Duodenal mucosa (tissue), 2 donors: ENCODE measurements around the gene PRUNE2.

Experiments
- H3K27ac ChIP-seq: one replicate; pipeline ENCODE4 v1.7.0; 2013; ENCODE audit warnings: low read depth, low read length
- H3K27me3 ChIP-seq, 2 donors: one replicate each; pipeline ENCODE4 v1.7.0; 2013; ENCODE audit warnings: low read length in 2 of 2, control low read depth in 1 of 2; ENCODE audit not compliant: insufficient read depth in 2 of 2, control insufficient read depth in 1 of 2
- H3K36me3 ChIP-seq, 2 donors: one replicate each; pipeline ENCODE4 v1.7.0; 2013; ENCODE audit warnings: low read length in 2 of 2, control low read depth in 1 of 2; ENCODE audit not compliant: insufficient read depth in 2 of 2, control insufficient read depth in 1 of 2
- H3K4me1 ChIP-seq, 2 donors: one replicate each; pipeline ENCODE4 v1.7.0; 2013; ENCODE audit warnings: low read length in 2 of 2, control low read depth in 1 of 2; ENCODE audit not compliant: insufficient read depth in 2 of 2, control insufficient read depth in 1 of 2
- H3K4me3 ChIP-seq, 2 donors: one replicate each; pipeline ENCODE4 v1.7.0; 2013; ENCODE audit warnings: low read length in 2 of 2, low read depth in 1 of 2
- H3K9ac ChIP-seq, 2 donors: one replicate each; pipeline ENCODE4 v1.7.0; 2013; ENCODE audit warnings: low read length in 2 of 2, low read depth in 1 of 2
- H3K9me3 ChIP-seq, 2 donors: one replicate each; pipeline ENCODE4 v1.7.0; 2013; ENCODE audit warnings: low read length in 2 of 2, control low read depth in 1 of 2; ENCODE audit not compliant: control insufficient read depth in 1 of 2

PRUNE2 gene

GRCh38 chr9:76580188-76580587, 325.7 kb downstream of the PRUNE2 start:
- H3K27ac ChIP-seq, result no peak overlapping the region
- no peaks in the 10 kb centered on the region for H3K27me3 ChIP-seq
- peaks cover 6 to 18% of the 10 kb centered on the region in 2 donors for H3K4me1 ChIP-seq
- H3K36me3 ChIP-seq, result no peaks in the 10 kb centered on the region
- no peak overlapping the region for H3K4me3 ChIP-seq
- H3K9me3 ChIP-seq, result no peaks in the 10 kb centered on the region
- no peak overlapping the region for H3K9ac ChIP-seq

- no peak overlapping the region for H3K4me3 ChIP-seq
- H3K9me3 ChIP-seq, result no peaks in the 10 kb centered on the region
- H3K27me3 ChIP-seq, result no peaks in the 10 kb centered on the region
- H3K9ac ChIP-seq, result no peak overlapping the region
- H3K4me1 ChIP-seq, result peaks cover 15 to 16% of the 10 kb centered on the region in 2 donors
- no peak overlapping the region for H3K27ac ChIP-seq
- no peaks in the 10 kb centered on the region for H3K36me3 ChIP-seq
Observed at GRCh38 chr9:76576344-76576743, 329.6 kb downstream of the PRUNE2 start.

- no peaks in the 10 kb centered on the region for H3K36me3 ChIP-seq
Observed at GRCh38 chr9:76575761-76576160, 330.2 kb downstream of the PRUNE2 start.

GRCh38 chr9:76573905-76574760, 331.8 kb downstream of the PRUNE2 start:
- Histone ChIP-seq H3K36me3 (no peaks in the 10 kb centered on the region), H3K9ac (no peak overlapping the region), H3K27me3 (no peaks in the 10 kb centered on the region), H3K9me3 (no peaks in the 10 kb centered on the region), H3K4me1 (peaks cover 15 to 16% of the 10 kb centered on the region in 2 donors), H3K27ac (no peak overlapping the region), H3K4me3 (no peak overlapping the region)

More at GRCh38 chr9:76575761-76576160, 330.2 kb downstream of the PRUNE2 start:
- Histone ChIP-seq H3K9ac (no peak overlapping the region), H3K4me3 (no peak overlapping the region), H3K27me3 (no peaks in the 10 kb centered on the region), H3K27ac (no peak overlapping the region), H3K4me1 (peaks cover 15 to 16% of the 10 kb centered on the region in 2 donors), H3K9me3 (no peaks in the 10 kb centered on the region)

GRCh38 chr9:76573408-76573807, 332.5 kb downstream of the PRUNE2 start:
- no peak overlapping the region for H3K27ac ChIP-seq
- peaks cover 11 to 14% of the 10 kb centered on the region in 2 donors for H3K4me1 ChIP-seq
- no peak overlapping the region for H3K4me3 ChIP-seq
- H3K9me3 ChIP-seq, result no peaks in the 10 kb centered on the region
- no peaks in the 10 kb centered on the region for H3K36me3 ChIP-seq
- H3K27me3 ChIP-seq, result no peaks in the 10 kb centered on the region
- no peak overlapping the region for H3K9ac ChIP-seq

- H3K4me1 ChIP-seq, result peaks cover 10 to 13% of the 10 kb centered on the region in 2 donors
- H3K4me3 ChIP-seq, result peak overlapping the region in 1 of 2 donors; percentile 62
- no peak overlapping the region for H3K9ac ChIP-seq
- no peaks in the 10 kb centered on the region for H3K9me3 ChIP-seq
- H3K27me3 ChIP-seq, result no peaks in the 10 kb centered on the region
- no peaks in the 10 kb centered on the region for H3K36me3 ChIP-seq
- H3K27ac ChIP-seq, result no peak overlapping the region
Observed at GRCh38 chr9:76572151-76572550, 333.8 kb downstream of the PRUNE2 start.

GRCh38 chr9:76571743-76572146, 334.2 kb downstream of the PRUNE2 start:
- Histone ChIP-seq H3K9ac (peak overlapping the region in 1 of 2 donors; percentile 12), H3K4me3 (peak overlapping the region; percentile 44 to 62), H3K27ac (no peak overlapping the region)

GRCh38 chr9:76571288-76571687, 334.6 kb downstream of the PRUNE2 start:
- H3K4me3 ChIP-seq, result peak overlapping the region; percentile 44 to 62
- H3K27ac ChIP-seq, result no peak overlapping the region
- H3K36me3 ChIP-seq, result no peaks in the 10 kb centered on the region
- no peaks in the 10 kb centered on the region for H3K27me3 ChIP-seq
- H3K4me1 ChIP-seq, result peaks cover 10 to 13% of the 10 kb centered on the region in 2 donors
- no peaks in the 10 kb centered on the region for H3K9me3 ChIP-seq
- peak overlapping the region; percentile 12 to 15 for H3K9ac ChIP-seq

More at GRCh38 chr9:76571743-76572146, 334.2 kb downstream of the PRUNE2 start:
- no peaks in the 10 kb centered on the region for H3K9me3 ChIP-seq
- no peaks in the 10 kb centered on the region for H3K36me3 ChIP-seq
- H3K4me1 ChIP-seq, result peaks cover 10 to 13% of the 10 kb centered on the region in 2 donors
- no peaks in the 10 kb centered on the region for H3K27me3 ChIP-seq

GRCh38 chr9:76570826-76571225, 335.1 kb downstream of the PRUNE2 start:
- Histone ChIP-seq H3K27ac (no peak overlapping the region), H3K4me3 (peak overlapping the region in 1 of 2 donors; percentile 44), H3K36me3 (no peaks in the 10 kb centered on the region), H3K9ac (peak overlapping the region in 1 of 2 donors; percentile 12), H3K4me1 (peaks cover 10 to 13% of the 10 kb centered on the region in 2 donors), H3K9me3 (no peaks in the 10 kb centered on the region), H3K27me3 (no peaks in the 10 kb centered on the region)

GRCh38 chr9:76567086-76567485, 338.8 kb downstream of the PRUNE2 start:
- Histone ChIP-seq H3K36me3 (no peaks in the 10 kb centered on the region), H3K27me3 (no peaks in the 10 kb centered on the region), H3K9ac (no peak overlapping the region), H3K4me1 (no peaks in the 10 kb centered on the region), H3K4me3 (no peak overlapping the region), H3K9me3 (no peaks in the 10 kb centered on the region), H3K27ac (no peak overlapping the region)
